NB4 (cell line): ENCODE measurements around the gene THAP9.

Experiments used
- MYC ChIP-seq: IDR thresholded peaks from 2 replicates; pipeline ENCODE4 v1.6.1; 2011; ENCODE audit warnings: low read depth, low read length
- TF ChIP-seq, protein P1 (sequence below): IDR thresholded peaks from one replicate; pipeline ENCODE4 v1.5.1; 2012; ENCODE audit warnings: low read depth, low read length

DNA sequence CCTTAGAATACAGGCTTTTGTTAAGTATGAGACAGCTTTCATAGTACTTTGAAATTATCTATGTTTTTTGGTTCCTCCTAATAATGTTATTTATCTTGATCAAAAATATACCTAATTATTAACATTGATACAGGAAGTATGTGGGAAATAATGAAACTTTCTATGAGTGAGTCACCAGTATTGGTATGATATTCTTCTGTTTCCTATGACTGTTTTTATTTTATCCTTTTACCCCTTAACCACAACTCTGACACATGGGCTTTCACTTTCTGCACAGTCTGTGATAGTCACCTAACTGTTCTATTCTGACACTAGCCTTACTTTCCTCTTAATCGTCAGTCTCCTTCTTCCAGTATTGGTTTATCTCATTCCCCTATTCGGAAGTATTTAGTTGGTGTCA is 4.7 kb downstream of the THAP9 start:
- no peak for TF ChIP-seq MYC
- TF ChIP-seq, protein P1, sequence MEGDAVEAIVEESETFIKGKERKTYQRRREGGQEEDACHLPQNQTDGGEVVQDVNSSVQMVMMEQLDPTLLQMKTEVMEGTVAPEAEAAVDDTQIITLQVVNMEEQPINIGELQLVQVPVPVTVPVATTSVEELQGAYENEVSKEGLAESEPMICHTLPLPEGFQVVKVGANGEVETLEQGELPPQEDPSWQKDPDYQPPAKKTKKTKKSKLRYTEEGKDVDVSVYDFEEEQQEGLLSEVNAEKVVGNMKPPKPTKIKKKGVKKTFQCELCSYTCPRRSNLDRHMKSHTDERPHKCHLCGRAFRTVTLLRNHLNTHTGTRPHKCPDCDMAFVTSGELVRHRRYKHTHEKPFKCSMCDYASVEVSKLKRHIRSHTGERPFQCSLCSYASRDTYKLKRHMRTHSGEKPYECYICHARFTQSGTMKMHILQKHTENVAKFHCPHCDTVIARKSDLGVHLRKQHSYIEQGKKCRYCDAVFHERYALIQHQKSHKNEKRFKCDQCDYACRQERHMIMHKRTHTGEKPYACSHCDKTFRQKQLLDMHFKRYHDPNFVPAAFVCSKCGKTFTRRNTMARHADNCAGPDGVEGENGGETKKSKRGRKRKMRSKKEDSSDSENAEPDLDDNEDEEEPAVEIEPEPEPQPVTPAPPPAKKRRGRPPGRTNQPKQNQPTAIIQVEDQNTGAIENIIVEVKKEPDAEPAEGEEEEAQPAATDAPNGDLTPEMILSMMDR: no peak
